Aorta (tissue), 4 donors: Measurements from ENCODE around the gene MAGEB3. TPM values are rescaled to one million over a fixed set of nuclear protein-coding genes. Genes with fewer than 3 reads are reported as not detected.

ENCODE experiments used
- polyA plus RNA-seq, 2 donors: library from polyadenylated mRNA; stranded (reverse); fragments of 200-250 nt; gene quantifications; one replicate each; pipeline ENCODE4 v1.2.3, GENCODE V29; 2013
- total RNA-seq, 2 donors: library from RNA; stranded (reverse); fragmentation: NEBNext Ultra II Directional; extraction: Animal tissue kit (Norgen Biotek cat#: 25700); gene quantifications; one replicate each; pipeline ENCODE4 v1.2.1, GENCODE V29; 2021
- donor health status: healthy with polysubstance abuse.
- donor health status: Bipolar disorder and iron deficiency.
- donor health status: DM: no; HTN: no; CAD: no.
- donor health status: DM: yes; HTN: yes; CAD: no.

Gene MAGEB3
- total and polyA plus RNA-seq, 4 donors: not detected

Other genes with a start within 250 kb of the MAGEB3 start
- gene MAGEB2, start 15.1 kb upstream of the MAGEB3 start, total RNA-seq: not detected
- gene MAGEB2, start 15.1 kb upstream of the MAGEB3 start, polyA plus RNA-seq: not detected
- gene MAGEB4, start 11.3 kb downstream of the MAGEB3 start, total RNA-seq: not detected
- gene MAGEB4, start 11.3 kb downstream of the MAGEB3 start, polyA plus RNA-seq: not detected
- gene MAGEB1, start 16.5 kb downstream of the MAGEB3 start, total RNA-seq: not detected
- not detected for gene MAGEB1, start 16.5 kb downstream of the MAGEB3 start, polyA plus RNA-seq
- not detected for gene NR0B1, start 78.7 kb downstream of the MAGEB3 start, total RNA-seq
- under 1 TPM in 1 of 2 donors, not detected in 1; 0.20 TPM for gene NR0B1, start 78.7 kb downstream of the MAGEB3 start, polyA plus RNA-seq